ENCODE measurements around the gene SEC24B. TPM values are rescaled to one million over a fixed set of nuclear protein-coding genes. Genes with fewer than 3 reads are reported as not detected.

Gene SEC24B
- total RNA-seq, 1 experiment from 2014 or later: 17.6 TPM

GRCh38 chr4:109589119-109589518 is 155.5 kb downstream of the SEC24B start:
- CTCF ChIA-PET: no interaction called here
- in situ Hi-C loops (cut with HindIII; ENCODE audit: low pct_unique_long_range_greater_than_20kb, low sequenced_read_pairs) (no loop called here), intact Hi-C loops (cut with micrococcal nuclease; ENCODE audit: unreplicated experiment) (no loop called here)

GRCh38 chr4:109589605-109590004 is 156.0 kb downstream of the SEC24B start:
- no peaks in the 10 kb centered on the region for H3K27me3 ChIP-seq (ENCODE audit: control insufficient read depth, insufficient read depth, low read length)
- TF ChIP-seq REST (IDR thresholded peaks at IDR 0.05; ENCODE audit: insufficient read depth in 1 of 2, low read depth in 2 of 2, low read length in 1 of 2) (no peak), POLR2AphosphoS5 (IDR thresholded peaks at IDR 0.05; ENCODE audit: low read depth, low read length) (no peak), TCF7L2 (IDR thresholded peaks at IDR 0.05; ENCODE audit: low read depth, low read length) (no peak), CTCF (IDR thresholded peaks at IDR 0.05) (no peak), SIN3A (IDR thresholded peaks at IDR 0.05; ENCODE audit: borderline replicate concordance, insufficient read depth, low read depth, low read length) (no peak)
- POLR2A ChIA-PET: interaction anchor here (0.6 kb wide), 1 partner anchor 214 kb away, joined by 7 read pairs; no protein-coding TSS in a partner anchor
- no peaks in the 10 kb centered on the region for H3K9me3 ChIP-seq (ENCODE audit: control insufficient read depth, insufficient read depth, low read depth, low read length)
- CTCF ChIA-PET: no interaction called here
- no peak overlapping the region for H3K27ac ChIP-seq (ENCODE audit: low read length)
- DNase-seq (ENCODE audit: low read depth, low spot score): no peak
- no TSS peak for BruUV-seq (replicated peaks)
- H3K36me3 ChIP-seq (ENCODE audit: control insufficient read depth, insufficient read depth, low read length): no peaks in the 10 kb centered on the region
- no peaks in the 10 kb centered on the region for H3K4me1 ChIP-seq (ENCODE audit: control insufficient read depth, insufficient read depth, low read length)
- H3K4me3 ChIP-seq (ENCODE audit: low read depth in 2 of 2, low read length in 2 of 2): no peak overlapping the region
- no peak for ATAC-seq
- in situ Hi-C loops (cut with HindIII; ENCODE audit: low pct_unique_long_range_greater_than_20kb, low sequenced_read_pairs): no loop called here
- intact Hi-C loops (cut with micrococcal nuclease; ENCODE audit: unreplicated experiment): no loop called here

More at GRCh38 chr4:109589119-109589518, 155.5 kb downstream of the SEC24B start:
- ATAC-seq (no peak), DNase-seq (ENCODE audit: low read depth, low spot score) (no peak)
- Histone ChIP-seq H3K36me3 (ENCODE audit: control insufficient read depth, insufficient read depth, low read length) (no peaks in the 10 kb centered on the region), H3K4me1 (ENCODE audit: control insufficient read depth, insufficient read depth, low read length) (no peaks in the 10 kb centered on the region), H3K9me3 (ENCODE audit: control insufficient read depth, insufficient read depth, low read depth, low read length) (no peaks in the 10 kb centered on the region), H3K4me3 (ENCODE audit: low read depth in 2 of 2, low read length in 2 of 2) (no peak overlapping the region), H3K27me3 (ENCODE audit: control insufficient read depth, insufficient read depth, low read length) (no peaks in the 10 kb centered on the region), H3K27ac (ENCODE audit: low read length) (no peak overlapping the region)
- BruUV-seq (replicated peaks): no TSS peak
- no peak for TF ChIP-seq CTCF (IDR thresholded peaks at IDR 0.05)
- no peak for TF ChIP-seq SIN3A (IDR thresholded peaks at IDR 0.05; ENCODE audit: borderline replicate concordance, insufficient read depth, low read depth, low read length)
- TF ChIP-seq REST (IDR thresholded peaks at IDR 0.05; ENCODE audit: insufficient read depth in 1 of 2, low read depth in 2 of 2, low read length in 1 of 2): no peak
- no peak for TF ChIP-seq TCF7L2 (IDR thresholded peaks at IDR 0.05; ENCODE audit: low read depth, low read length)
- no peak for TF ChIP-seq POLR2AphosphoS5 (IDR thresholded peaks at IDR 0.05; ENCODE audit: low read depth, low read length)
- POLR2A ChIA-PET: interaction anchor here (0.6 kb wide), 1 partner anchor 213 kb away, joined by 7 read pairs; no protein-coding TSS in a partner anchor

Data from Panc1 (cell line).